Stimulated activated effector memory CD8-positive, alpha-beta T cell treated with anti-CD3 and anti-CD28 coated beads, Interleukin-12 subunit alpha, Interleukin-12 subunit beta, amount 100 ng/mL, for 72 hours (primary cell): ENCODE results near the gene VCX3B.
"Not testable (repeated sequence)": the region's sequence is repeated elsewhere in the genome, so short reads cannot be mapped to it uniquely, and the experiment has no call there.

Source experiments
- ATAC-seq: fragments of 150-1000 bp; cut with Tn5 transposase; 2 replicates; pipeline ENCODE4 v1.10.0; 2021
- DNase-seq, 2 donors: peaks; one replicate each; pipeline ENCODE4 v3.0.0; 2021 to 2022; ENCODE audit warnings: low spot score in 2 of 2
- H3K27ac Mint-ChIP-seq: one replicate; pipeline ENCODE4 v1.8.0; 2022; ENCODE audit warnings: mild to moderate bottlenecking, mixed read lengths
- H3K36me3 Mint-ChIP-seq: one replicate; pipeline ENCODE4 v1.8.0; 2022; ENCODE audit warnings: mild to moderate bottlenecking, mixed read lengths
- H3K4me1 Mint-ChIP-seq: one replicate; pipeline ENCODE4 v1.8.0; 2022; ENCODE audit warnings: mixed read lengths
- H3K4me3 Mint-ChIP-seq: one replicate; pipeline ENCODE4 v1.8.0; 2022; ENCODE audit warnings: mild to moderate bottlenecking, mixed read lengths
- H3K9me3 Mint-ChIP-seq: one replicate; pipeline ENCODE4 v1.8.0; 2022; ENCODE audit warnings: mixed read lengths

The VCX3B gene

DNA sequence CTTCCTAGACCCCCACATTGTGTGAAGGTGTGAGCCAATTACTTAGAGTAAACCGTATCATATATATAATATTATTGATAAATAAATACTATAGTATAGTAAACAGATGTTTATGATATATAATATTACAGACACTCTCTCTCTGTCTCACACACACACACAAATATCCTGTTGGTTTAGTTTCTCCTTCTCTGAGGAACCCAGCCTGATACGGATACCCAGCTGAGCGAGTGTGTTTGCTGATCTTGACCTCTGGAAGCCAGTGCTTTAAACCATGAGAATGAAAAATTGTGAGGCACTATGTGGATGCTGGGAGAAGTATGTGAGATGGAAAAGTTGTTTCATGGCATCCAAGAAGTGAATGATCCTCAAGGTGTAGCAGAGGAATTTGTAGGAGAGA, at the start of gene VCX3B:
VCX3B (plus strand) TSS at position 301 of the 400 bp plus-strand sequence. CDS start 621 bp downstream, outside the sequence.
- not testable (repeated sequence) for DNase-seq, H3K4me1 Mint-ChIP-seq, H3K4me3 Mint-ChIP-seq, ATAC-seq, H3K9me3 Mint-ChIP-seq, H3K27ac Mint-ChIP-seq, H3K36me3 Mint-ChIP-seq

DNA sequence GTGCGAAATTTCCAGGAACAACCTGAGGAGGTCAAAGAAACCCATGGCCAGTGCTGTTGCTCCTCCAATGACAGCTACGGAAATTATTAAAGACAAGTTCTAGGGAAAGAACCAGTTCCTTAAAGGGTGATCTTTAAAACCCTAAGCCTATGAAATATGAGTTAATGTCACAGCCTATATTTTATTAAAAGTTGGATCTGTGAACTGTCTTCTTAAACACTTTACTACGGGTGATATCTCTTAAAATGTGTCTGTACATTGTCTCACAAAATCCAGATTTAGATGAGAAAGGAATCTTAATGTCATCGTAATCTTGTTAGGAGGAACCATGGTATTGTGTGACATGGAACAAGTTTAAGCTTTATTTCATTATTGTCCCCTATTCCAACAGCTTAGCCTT, 46.3 kb upstream of the VCX3B start:
- Mint-ChIP-seq H3K36me3 (no peaks in the 10 kb centered on the region), H3K4me3 (no peak overlapping the region), H3K27ac (no peak overlapping the region), H3K9me3 (peaks cover 8% of the 10 kb centered on the region), H3K4me1 (no peaks in the 10 kb centered on the region)
- DNase-seq (no peak), ATAC-seq (no peak)

GRCh38 chrX:8424912-8425311, 39.7 kb upstream of the VCX3B start:
- Mint-ChIP-seq H3K27ac (no peak overlapping the region), H3K9me3 (peaks cover 8% of the 10 kb centered on the region), H3K4me3 (no peak overlapping the region), H3K36me3 (no peaks in the 10 kb centered on the region), H3K4me1 (no peaks in the 10 kb centered on the region)
- ATAC-seq: no peak
- DNase-seq: no peak

DNA sequence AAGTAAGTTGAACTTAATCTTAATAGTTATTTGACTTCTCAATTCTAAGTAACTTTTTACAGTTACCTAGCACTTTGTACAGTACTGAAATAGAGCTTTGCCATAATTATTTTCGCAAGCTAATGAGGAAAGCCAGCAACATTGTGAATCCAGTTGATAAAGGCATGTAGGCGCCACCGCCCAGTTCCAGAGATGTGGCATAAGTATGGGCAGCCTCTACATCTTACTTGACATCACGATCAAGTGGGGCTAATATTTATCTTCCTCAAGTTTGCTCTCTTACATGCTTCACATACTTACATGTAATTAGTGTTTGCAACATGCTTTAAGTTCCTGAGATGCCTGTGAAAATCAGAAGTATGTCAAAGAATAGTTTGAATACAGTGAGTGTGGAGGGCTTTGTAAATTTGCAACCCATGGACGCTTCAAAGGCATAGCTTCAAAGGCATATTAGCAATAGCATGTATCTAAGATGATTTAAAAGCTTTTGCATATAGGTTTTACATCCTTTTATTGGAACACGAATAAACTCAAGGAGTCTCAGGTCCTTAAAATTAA, 34.9 kb upstream of the VCX3B start:
- Mint-ChIP-seq H3K4me3 (no peak overlapping the region), H3K9me3 (peaks cover 2% of the 10 kb centered on the region), H3K4me1 (no peaks in the 10 kb centered on the region), H3K36me3 (no peaks in the 10 kb centered on the region), H3K27ac (no peak overlapping the region)
- ATAC-seq: no peak
- no peak for DNase-seq

DNA sequence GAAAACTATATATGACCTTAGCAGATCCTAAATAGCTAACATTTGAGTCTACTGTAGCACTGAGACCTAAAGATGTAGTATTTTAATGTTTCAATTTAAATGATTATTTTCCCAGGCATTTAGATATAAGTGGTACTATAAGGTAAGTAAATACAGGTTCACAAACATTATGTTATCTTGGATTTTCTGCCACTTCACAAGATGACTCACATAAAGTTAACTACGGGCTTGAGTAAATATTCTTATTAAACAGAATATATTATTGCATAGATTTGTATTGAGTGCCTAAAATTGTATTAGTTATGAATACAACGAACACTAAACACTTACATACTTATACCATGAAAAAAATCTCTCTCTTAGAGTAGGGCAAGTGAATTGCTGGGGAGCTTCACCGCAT, 34.2 kb upstream of the VCX3B start:
- Mint-ChIP-seq H3K4me3 (no peak overlapping the region), H3K4me1 (no peaks in the 10 kb centered on the region)
- no peak for DNase-seq

GRCh38 chrX:8432396-8432795, 32.2 kb upstream of the VCX3B start:
- Mint-ChIP-seq H3K4me1 (no peaks in the 10 kb centered on the region), H3K27ac (no peak overlapping the region), H3K4me3 (no peak overlapping the region), H3K9me3 (no peaks in the 10 kb centered on the region), H3K36me3 (no peaks in the 10 kb centered on the region)
- no peak for DNase-seq
- ATAC-seq: no peak

More for the DNA sequence above, 34.2 kb upstream of the VCX3B start:
- no peaks in the 10 kb centered on the region for H3K36me3 Mint-ChIP-seq
- ATAC-seq: no peak
- H3K9me3 Mint-ChIP-seq: peaks cover 2% of the 10 kb centered on the region
- no peak overlapping the region for H3K27ac Mint-ChIP-seq

DNA sequence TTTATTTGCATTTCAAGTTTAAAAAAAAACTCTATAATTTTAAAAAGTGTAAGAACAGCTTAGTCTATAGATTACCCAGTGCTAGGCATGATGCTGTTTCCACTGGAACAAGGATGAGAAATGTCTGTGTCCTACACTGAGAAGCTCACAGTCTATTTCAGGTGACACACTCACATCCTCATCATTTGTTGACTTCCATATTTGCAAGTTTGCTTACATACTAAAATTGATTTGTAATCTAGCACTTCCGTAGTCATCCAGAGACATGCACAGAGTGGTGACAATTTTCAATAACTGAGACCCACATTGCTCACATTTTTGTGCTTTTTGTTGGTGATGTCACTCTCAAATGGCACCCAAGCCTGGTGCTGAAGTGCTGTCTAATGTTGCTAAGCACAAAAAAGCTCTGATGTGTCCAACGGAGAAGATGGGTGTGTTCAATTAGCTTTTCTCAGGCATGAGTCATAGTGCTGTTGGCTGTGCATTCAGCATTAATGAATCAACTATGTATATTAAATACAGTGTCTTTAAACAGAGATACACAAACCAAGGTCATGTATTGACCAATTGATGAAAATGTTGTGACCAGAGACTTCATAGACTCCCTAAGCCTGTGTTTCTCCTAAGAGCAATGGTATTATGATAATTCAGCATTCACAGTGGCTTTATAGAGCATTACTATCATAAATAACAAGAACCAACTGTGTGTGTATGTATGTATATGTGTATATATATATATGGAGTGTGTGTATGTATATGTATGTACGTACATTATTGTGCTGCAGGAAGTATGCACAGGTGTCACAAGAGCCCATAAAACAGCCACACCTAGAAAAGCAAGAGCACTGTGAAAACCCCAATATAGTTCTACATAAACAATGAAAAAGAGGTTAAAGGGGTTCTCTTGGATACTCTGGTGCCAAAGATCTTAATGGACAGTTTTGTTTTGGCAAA, 31.2 kb upstream of the VCX3B start:
- DNase-seq: no peak
- no peaks in the 10 kb centered on the region for H3K9me3 Mint-ChIP-seq
- no peak for ATAC-seq

DNA sequence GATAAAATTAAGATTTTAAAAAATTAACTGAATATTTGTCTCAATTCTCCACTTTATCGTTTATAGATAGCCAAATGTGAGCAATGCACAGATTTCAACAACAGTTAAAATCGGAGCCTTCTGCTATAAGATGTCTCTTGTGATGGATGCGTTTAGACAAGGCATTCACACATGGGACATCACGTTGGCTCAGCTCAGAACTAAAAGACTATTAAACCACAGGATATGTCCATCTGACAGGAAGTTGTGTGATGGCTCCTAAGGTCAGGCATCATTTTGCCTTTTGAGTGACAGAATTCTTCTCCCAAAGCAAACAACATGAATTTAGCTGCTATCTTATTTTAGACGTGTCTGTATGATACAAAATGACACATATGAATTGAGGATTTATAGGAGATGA, 17.3 kb upstream of the VCX3B start:
- no peaks in the 10 kb centered on the region for H3K4me1 Mint-ChIP-seq
- H3K36me3 Mint-ChIP-seq: no peaks in the 10 kb centered on the region
- DNase-seq (no peak), ATAC-seq (no peak)
- no peak overlapping the region for H3K4me3 Mint-ChIP-seq
- no peak overlapping the region for H3K27ac Mint-ChIP-seq
- no peaks in the 10 kb centered on the region for H3K9me3 Mint-ChIP-seq

More for the DNA sequence above, 31.2 kb upstream of the VCX3B start:
- Mint-ChIP-seq H3K36me3 (no peaks in the 10 kb centered on the region), H3K4me3 (no peak overlapping the region), H3K4me1 (no peaks in the 10 kb centered on the region), H3K27ac (no peak overlapping the region)

- DNase-seq, ATAC-seq, H3K4me3 Mint-ChIP-seq, H3K27ac Mint-ChIP-seq, H3K9me3 Mint-ChIP-seq, H3K36me3 Mint-ChIP-seq, H3K4me1 Mint-ChIP-seq: not testable (repeated sequence)
Observed at GRCh38 chrX:8452343-8452742, 12.3 kb upstream of the VCX3B start.

GRCh38 chrX:8453611-8454010, 11.0 kb upstream of the VCX3B start:
- Mint-ChIP-seq H3K4me3 (no peak overlapping the region), H3K9me3 (no peaks in the 10 kb centered on the region), H3K27ac (no peak overlapping the region), H3K4me1 (no peaks in the 10 kb centered on the region), H3K36me3 (no peaks in the 10 kb centered on the region)
- DNase-seq (no peak), ATAC-seq (no peak)

- H3K9me3 Mint-ChIP-seq: no peaks in the 10 kb centered on the region
- no peaks in the 10 kb centered on the region for H3K4me1 Mint-ChIP-seq
- H3K27ac Mint-ChIP-seq: no peak overlapping the region
- DNase-seq (no peak), ATAC-seq (no peak)
- H3K36me3 Mint-ChIP-seq: no peaks in the 10 kb centered on the region
- H3K4me3 Mint-ChIP-seq: no peak overlapping the region
Observed at GRCh38 chrX:8455557-8455956, 9.1 kb upstream of the VCX3B start.

GRCh38 chrX:8462488-8462887, 2.1 kb upstream of the VCX3B start:
- H3K4me1 Mint-ChIP-seq: no peaks in the 10 kb centered on the region
- no peak overlapping the region for H3K4me3 Mint-ChIP-seq
- no peaks in the 10 kb centered on the region for H3K9me3 Mint-ChIP-seq
- ATAC-seq (no peak), DNase-seq (no peak)
- H3K27ac Mint-ChIP-seq: no peak overlapping the region
- H3K36me3 Mint-ChIP-seq: no peaks in the 10 kb centered on the region

DNA sequence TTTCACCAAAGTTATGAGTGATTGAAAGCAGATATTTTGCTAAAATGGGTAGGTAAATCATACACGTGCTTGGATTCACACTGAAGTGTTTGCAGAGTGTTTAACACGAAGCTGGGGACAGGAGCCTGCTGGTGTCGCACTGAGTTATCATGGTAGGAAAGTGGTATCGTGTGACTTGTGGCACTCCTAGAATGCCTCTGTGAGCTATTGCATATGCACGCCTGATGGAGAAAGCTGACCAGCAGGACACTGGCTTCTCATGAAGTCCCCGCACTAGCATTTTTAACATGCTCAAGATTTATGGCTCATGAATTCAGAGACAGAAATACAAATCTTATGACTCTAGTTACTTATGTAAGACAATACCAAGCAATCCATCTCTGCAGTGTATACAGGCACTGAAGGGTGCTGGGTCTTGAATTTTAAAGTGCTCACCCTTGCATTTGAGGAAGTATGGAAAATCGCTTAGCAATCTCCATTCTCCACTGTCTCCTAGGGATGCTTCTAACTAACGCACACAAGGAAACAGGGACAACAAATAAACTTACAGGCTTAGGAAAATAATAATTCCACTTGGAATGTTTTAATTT, 19.8 kb downstream of the VCX3B start:
- no peak overlapping the region for H3K27ac Mint-ChIP-seq
- no peak for ATAC-seq
- no peak overlapping the region for H3K4me3 Mint-ChIP-seq
- peaks cover 9% of the 10 kb centered on the region for H3K9me3 Mint-ChIP-seq
- H3K36me3 Mint-ChIP-seq: no peaks in the 10 kb centered on the region
- no peaks in the 10 kb centered on the region for H3K4me1 Mint-ChIP-seq
- DNase-seq: no peak

DNA sequence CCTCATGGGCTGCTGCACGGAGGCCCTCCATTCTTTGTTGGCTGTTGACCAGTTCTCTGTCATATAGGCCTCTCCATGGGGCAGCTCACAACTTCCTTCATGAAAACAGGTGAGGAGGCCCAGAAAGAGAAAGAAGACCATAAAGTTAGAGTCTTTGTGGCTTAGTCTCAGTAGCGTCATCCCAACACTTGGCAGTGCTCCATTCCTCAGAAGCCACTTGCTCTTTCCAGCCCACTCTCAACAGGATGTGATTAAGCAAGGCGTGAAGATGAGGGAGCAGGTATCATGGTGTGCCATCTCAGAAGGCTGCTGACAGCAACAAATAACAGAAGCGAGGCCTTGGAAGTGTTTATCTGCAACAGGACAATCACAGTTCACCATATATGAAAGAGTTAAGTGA, 30.4 kb downstream of the VCX3B start:
- H3K4me1 Mint-ChIP-seq, H3K36me3 Mint-ChIP-seq, H3K27ac Mint-ChIP-seq, DNase-seq, H3K9me3 Mint-ChIP-seq, ATAC-seq, H3K4me3 Mint-ChIP-seq: not testable (repeated sequence)

- Mint-ChIP-seq H3K27ac (no peak overlapping the region), H3K4me3 (no peak overlapping the region), H3K36me3 (no peaks in the 10 kb centered on the region), H3K9me3 (no peaks in the 10 kb centered on the region), H3K4me1 (no peaks in the 10 kb centered on the region)
- ATAC-seq (no peak), DNase-seq (no peak)
Observed at GRCh38 chrX:8500203-8500602, 35.6 kb downstream of the VCX3B start.

- not testable (repeated sequence) for H3K27ac Mint-ChIP-seq, H3K9me3 Mint-ChIP-seq, H3K36me3 Mint-ChIP-seq, DNase-seq, H3K4me3 Mint-ChIP-seq, ATAC-seq, H3K4me1 Mint-ChIP-seq
Observed at GRCh38 chrX:8502101-8502500, 37.5 kb downstream of the VCX3B start.
